Caco-2 (cell line): ENCODE data around the gene NTF3. TPM values are rescaled to one million over a fixed set of nuclear protein-coding genes. Genes with fewer than 3 reads are reported as not detected.
A peak's percentile ranks its signal among the peaks of the same experiment; 100 is the strongest.

Experiments
- BruUV-seq: library from RNA; stranded (reverse); fragments of 400-500 nt; replicated peaks from 2 replicates; lab custom pipeline; 2021; lab: Mats Ljungman, UMichigan
- CTCF ChIA-PET: fragments of 300-600 bp; sonication (Branson Sonifier 250); formaldehyde crosslinking; loops from one replicate; lab custom pipeline; 2022; ENCODE audit warnings: antibody characterized with exemption; lab: Charles Lee
- POLR2A ChIA-PET: fragments of 300-600 bp; sonication (Branson Sonifier 250); formaldehyde crosslinking; loops from one replicate; lab custom pipeline; 2022; ENCODE audit warnings: antibody characterized with exemption; lab: Charles Lee
- DNase-seq, 2 experiments: peaks; one replicate each; pipeline versions ENCODE4 v3.0.0 to v3.0.0-alpha.2; 2020 to 2022
- H3K27me3 ChIP-seq: replicated peaks from 2 replicates; pipeline ENCODE4 v1.6.0; 2011; ENCODE audit warnings: low read length; ENCODE audit not compliant: control insufficient read depth, insufficient read depth
- H3K36me3 ChIP-seq: 2 replicates; pipeline ENCODE4 v1.5.1; 2011; ENCODE audit warnings: low read length; ENCODE audit not compliant: control insufficient read depth, insufficient read depth
- H3K4me1 ChIP-seq: fragments of 250-450 bp; sonication (Bioruptor Pico); 2 replicates; pipeline ENCODE4 v1.5.1; 2020; ENCODE audit warnings: mild to moderate bottlenecking
- H3K4me3 ChIP-seq: 2 replicates; pipeline ENCODE4 v1.5.1; 2011; ENCODE audit warnings: low read depth, mild to moderate bottlenecking, control low read depth, low read length
- H3K9me3 ChIP-seq: fragments of 250-450 bp; sonication (Bioruptor Pico); 2 replicates; pipeline ENCODE4 v1.5.1; 2020; ENCODE audit warnings: mild to moderate bottlenecking, moderate library complexity
- H3K27ac Mint-ChIP-seq: one replicate; pipeline ENCODE4 v1.8.0; 2022; ENCODE audit warnings: mixed read lengths; ENCODE audit not compliant: unreplicated experiment
- H3K27me3 Mint-ChIP-seq: one replicate; pipeline ENCODE4 v1.8.0; 2022; ENCODE audit warnings: mixed read lengths; ENCODE audit not compliant: insufficient read depth, unreplicated experiment
- H3K36me3 Mint-ChIP-seq: one replicate; pipeline ENCODE4 v1.8.0; 2022; ENCODE audit warnings: mild to moderate bottlenecking, mixed read lengths; ENCODE audit not compliant: insufficient read depth, unreplicated experiment
- H3K4me1 Mint-ChIP-seq: one replicate; pipeline ENCODE4 v1.8.0; 2022; ENCODE audit warnings: low read depth, mixed read lengths; ENCODE audit not compliant: unreplicated experiment
- H3K4me3 Mint-ChIP-seq: one replicate; pipeline ENCODE4 v1.8.0; 2022; ENCODE audit warnings: mild to moderate bottlenecking, moderate library complexity, mixed read lengths; ENCODE audit not compliant: unreplicated experiment
- H3K9me3 Mint-ChIP-seq: one replicate; pipeline ENCODE4 v1.8.0; 2022; ENCODE audit warnings: mixed read lengths; ENCODE audit not compliant: unreplicated experiment
- intact Hi-C: fragments of 100-400 bp; cut with micrococcal nuclease; formaldehyde crosslinking; loops from one replicate; pipeline ENCODE4 v1.10.0; 2022; ENCODE audit not compliant: unreplicated experiment
- total RNA-seq: library from RNA; stranded (reverse); gene quantifications from 2 replicates; pipeline ENCODE4 v1.2.3, GENCODE V29; 2022
- TF ChIP-seq, protein P1 (sequence below), 2 experiments: fragments of 200-600 bp in 1 of 2; IDR thresholded peaks; 1 replicate in 1 of 2; 2 replicates in 1 of 2; pipeline versions ENCODE4 v1.5.1 to v1.8.0; 2011 to 2022; ENCODE audit warnings: antibody characterized with exemption in 1 of 2, control low read depth in 1 of 2, inconsistent platforms in 1 of 2, low read depth in 1 of 2, low read length in 1 of 2, mild to moderate bottlenecking in 1 of 2, moderate library complexity in 1 of 2; ENCODE audit not compliant: insufficient read depth in 1 of 2, severe bottlenecking in 1 of 2, unreplicated experiment in 1 of 2

Gene NTF3
- total RNA-seq, 1 experiment from 2014 or later, result 5.3 TPM

DNA sequence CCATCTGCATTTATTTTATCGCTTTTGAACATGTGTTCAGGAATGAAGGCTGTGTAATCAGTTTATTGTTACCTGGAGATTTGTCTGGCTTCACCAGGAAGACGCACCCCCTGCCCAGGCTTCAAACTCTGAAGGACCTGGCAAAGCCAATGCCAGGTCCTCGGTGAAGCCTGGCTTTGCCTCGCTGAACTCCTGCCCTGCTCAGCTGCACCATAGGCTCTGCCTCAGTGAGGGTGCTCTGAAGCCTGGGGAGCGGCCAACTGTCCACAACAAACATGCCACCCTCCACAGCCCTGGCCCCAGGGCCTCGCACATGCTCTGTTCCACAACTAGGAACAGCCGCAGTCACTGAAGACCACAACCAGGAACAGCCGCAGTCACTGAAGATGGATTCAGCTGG, 66.9 kb downstream of the NTF3 start:
- TF ChIP-seq, protein P1, sequence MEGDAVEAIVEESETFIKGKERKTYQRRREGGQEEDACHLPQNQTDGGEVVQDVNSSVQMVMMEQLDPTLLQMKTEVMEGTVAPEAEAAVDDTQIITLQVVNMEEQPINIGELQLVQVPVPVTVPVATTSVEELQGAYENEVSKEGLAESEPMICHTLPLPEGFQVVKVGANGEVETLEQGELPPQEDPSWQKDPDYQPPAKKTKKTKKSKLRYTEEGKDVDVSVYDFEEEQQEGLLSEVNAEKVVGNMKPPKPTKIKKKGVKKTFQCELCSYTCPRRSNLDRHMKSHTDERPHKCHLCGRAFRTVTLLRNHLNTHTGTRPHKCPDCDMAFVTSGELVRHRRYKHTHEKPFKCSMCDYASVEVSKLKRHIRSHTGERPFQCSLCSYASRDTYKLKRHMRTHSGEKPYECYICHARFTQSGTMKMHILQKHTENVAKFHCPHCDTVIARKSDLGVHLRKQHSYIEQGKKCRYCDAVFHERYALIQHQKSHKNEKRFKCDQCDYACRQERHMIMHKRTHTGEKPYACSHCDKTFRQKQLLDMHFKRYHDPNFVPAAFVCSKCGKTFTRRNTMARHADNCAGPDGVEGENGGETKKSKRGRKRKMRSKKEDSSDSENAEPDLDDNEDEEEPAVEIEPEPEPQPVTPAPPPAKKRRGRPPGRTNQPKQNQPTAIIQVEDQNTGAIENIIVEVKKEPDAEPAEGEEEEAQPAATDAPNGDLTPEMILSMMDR (IDR thresholded peaks at IDR 0.05; ENCODE audit: insufficient read depth in 1 of 2, low read depth in 1 of 2, low read length in 1 of 2, severe bottlenecking in 1 of 2, unreplicated experiment in 1 of 2), result no peak
- H3K27me3 Mint-ChIP-seq, result no peaks in the 10 kb centered on the region
- peaks cover 68% of the 10 kb centered on the region for H3K4me1 Mint-ChIP-seq
- peak overlapping the region; percentile 88 for H3K27ac Mint-ChIP-seq
- BruUV-seq, result no TSS peak
- ChIA-PET POLR2A (no interaction called here), CTCF (no interaction called here)
- peaks cover 67% of the 10 kb centered on the region for H3K4me1 ChIP-seq
- H3K36me3 ChIP-seq, result peaks cover 2% of the 10 kb centered on the region
- H3K9me3 ChIP-seq, result no peaks in the 10 kb centered on the region
- intact Hi-C loops, result no loop called here
- H3K27me3 ChIP-seq, result no peaks in the 10 kb centered on the region
- H3K36me3 Mint-ChIP-seq, result peaks cover 11% of the 10 kb centered on the region
- peaks cover 22% of the 10 kb centered on the region for H3K9me3 Mint-ChIP-seq
- peak overlapping the region; percentile 34 for H3K4me3 Mint-ChIP-seq
- no peak overlapping the region for H3K4me3 ChIP-seq
- no peak for DNase-seq

DNA sequence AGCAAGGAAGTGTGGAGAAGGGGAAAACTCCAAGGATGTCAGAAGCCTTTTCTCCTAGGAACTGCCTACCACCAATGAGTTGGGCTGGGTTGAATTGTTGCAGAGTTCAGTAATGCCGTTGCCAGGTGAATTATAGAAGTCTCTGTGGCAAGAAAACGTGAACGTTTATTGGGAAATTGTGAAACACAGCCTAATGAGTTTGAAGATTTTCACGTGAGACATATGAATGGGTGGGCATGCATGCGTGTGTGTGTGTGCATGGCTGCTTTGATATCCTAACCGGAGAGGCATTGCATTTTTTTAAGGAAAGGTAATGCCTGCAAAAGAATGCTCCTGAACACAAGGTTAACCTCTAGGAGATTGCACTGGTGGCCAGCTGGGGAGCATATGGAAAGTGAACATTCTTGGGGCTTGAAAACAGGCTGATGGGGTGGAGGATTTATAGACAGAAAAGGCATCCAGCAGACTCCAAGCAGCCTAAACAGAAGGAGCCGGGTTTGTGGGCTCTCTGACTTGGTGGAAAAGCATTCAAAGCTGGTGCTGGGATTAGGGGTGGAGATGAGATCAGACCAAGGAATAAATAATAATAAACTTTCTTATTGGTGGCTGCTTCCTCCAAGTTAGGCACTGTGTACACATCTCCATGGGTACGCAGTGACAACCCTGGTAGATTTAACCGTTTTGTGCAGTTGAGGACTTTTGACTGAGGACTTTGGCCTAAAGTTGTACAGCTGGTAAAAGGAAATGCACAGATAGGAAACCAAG, 67.8 kb downstream of the NTF3 start:
- Histone ChIP-seq H3K9me3 (no peaks in the 10 kb centered on the region), H3K4me3 (no peak overlapping the region), H3K36me3 (peaks cover 2% of the 10 kb centered on the region), H3K4me1 (peaks cover 73% of the 10 kb centered on the region), H3K27me3 (no peaks in the 10 kb centered on the region)
- peak overlapping the region; percentile 88 for H3K27ac Mint-ChIP-seq
- peaks cover 71% of the 10 kb centered on the region for H3K4me1 Mint-ChIP-seq
- DNase-seq, result no peak
- ChIA-PET CTCF (no interaction called here), POLR2A (no interaction called here)
- intact Hi-C loops, result no loop called here
- no TSS peak for BruUV-seq
- TF ChIP-seq, protein P1 (IDR thresholded peaks at IDR 0.05; ENCODE audit: insufficient read depth in 1 of 2, low read depth in 1 of 2, low read length in 1 of 2, severe bottlenecking in 1 of 2, unreplicated experiment in 1 of 2), result no peak
- H3K27me3 Mint-ChIP-seq, result no peaks in the 10 kb centered on the region
- peaks cover 6% of the 10 kb centered on the region for H3K36me3 Mint-ChIP-seq
- H3K4me3 Mint-ChIP-seq, result no peak overlapping the region
- peaks cover 22% of the 10 kb centered on the region for H3K9me3 Mint-ChIP-seq

DNA sequence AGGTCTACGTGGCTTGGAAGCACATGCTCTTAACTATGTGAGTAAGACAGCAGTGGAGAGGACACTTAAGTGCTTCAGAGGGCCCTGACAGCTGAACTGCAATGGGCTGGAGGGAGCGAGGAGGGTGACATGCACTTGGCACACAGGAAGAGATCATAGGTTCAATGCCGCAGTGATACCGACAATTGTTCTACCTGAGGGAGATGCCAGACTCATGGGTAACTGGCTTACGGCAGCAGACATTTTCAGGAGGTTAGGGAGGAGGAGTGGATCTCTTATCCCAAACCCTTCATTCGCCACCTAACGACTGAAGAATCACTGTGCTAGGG, 68.4 kb downstream of the NTF3 start:
- no peak overlapping the region for H3K4me3 Mint-ChIP-seq
- BruUV-seq, result no TSS peak
- DNase-seq, result no peak
- H3K36me3 ChIP-seq, result peaks cover 2% of the 10 kb centered on the region
- H3K36me3 Mint-ChIP-seq, result peaks cover 5% of the 10 kb centered on the region
- H3K4me3 ChIP-seq, result no peak overlapping the region
- POLR2A ChIA-PET, result no interaction called here
- no peaks in the 10 kb centered on the region for H3K9me3 ChIP-seq
- CTCF ChIA-PET, result no interaction called here
- peaks cover 71% of the 10 kb centered on the region for H3K4me1 Mint-ChIP-seq
- peaks cover 73% of the 10 kb centered on the region for H3K4me1 ChIP-seq
- no peaks in the 10 kb centered on the region for H3K27me3 Mint-ChIP-seq
- intact Hi-C loops, result no loop called here
- H3K27me3 ChIP-seq, result no peaks in the 10 kb centered on the region
- peak overlapping the region; percentile 88 for H3K27ac Mint-ChIP-seq
- TF ChIP-seq, protein P1 (IDR thresholded peaks at IDR 0.05; ENCODE audit: insufficient read depth in 1 of 2, low read depth in 1 of 2, low read length in 1 of 2, severe bottlenecking in 1 of 2, unreplicated experiment in 1 of 2), result no peak
- peaks cover 22% of the 10 kb centered on the region for H3K9me3 Mint-ChIP-seq
